Panc1 (cell line): ENCODE data around the gene TAF6. TPM values are rescaled to one million over a fixed set of nuclear protein-coding genes. Genes with fewer than 3 reads are reported as not detected.

Source experiments
- ATAC-seq: fragments of 200-7000 bp; cut with Tn5 transposase; 2 replicates; pipeline ENCODE4 v1.9.1; 2020; ENCODE audit warnings: mild to moderate bottlenecking, moderate library complexity
- BruUV-seq: library from RNA; stranded (reverse); fragments of 400-500 nt; replicated peaks from 2 replicates; lab custom pipeline; 2021; lab: Mats Ljungman, UMichigan
- CTCF ChIA-PET: fragments of 300-600 bp; sonication (Branson Sonifier 250); formaldehyde crosslinking; loops from one replicate; lab custom pipeline; 2022; ENCODE audit warnings: antibody characterized with exemption; lab: Charles Lee
- POLR2A ChIA-PET: fragments of 300-600 bp; sonication (Branson Sonifier 250); formaldehyde crosslinking; loops from one replicate; lab custom pipeline; 2022; ENCODE audit warnings: antibody characterized with exemption; lab: Charles Lee
- DNase-seq: peaks from one replicate; pipeline ENCODE4 v3.0.0-alpha.2; 2010; ENCODE audit warnings: low read depth, low spot score
- H3K27ac ChIP-seq: 2 replicates; pipeline ENCODE4 v1.5.1; 2011; ENCODE audit warnings: mild to moderate bottlenecking, low read length, inconsistent platforms
- H3K27me3 ChIP-seq: fragments of 200-500 bp; sonication (Bioruptor generic); 2 replicates; pipeline ENCODE4 v1.6.0; 2014; ENCODE audit warnings: low read length, inconsistent platforms; ENCODE audit not compliant: control insufficient read depth, insufficient read depth
- H3K36me3 ChIP-seq: fragments of 200-500 bp; sonication (Bioruptor generic); 2 replicates; pipeline ENCODE4 v1.5.1; 2014; ENCODE audit warnings: inconsistent platforms, mild to moderate bottlenecking, low read length, moderate library complexity; ENCODE audit not compliant: control insufficient read depth, insufficient read depth
- H3K4me1 ChIP-seq: 2 replicates; pipeline ENCODE4 v1.5.1; 2011; ENCODE audit warnings: inconsistent platforms, mild to moderate bottlenecking, low read length, moderate library complexity; ENCODE audit not compliant: control insufficient read depth, insufficient read depth
- H3K4me3 ChIP-seq, 2 experiments: 2 replicates each; pipeline ENCODE4 v1.5.1; 2011 to 2012; ENCODE audit warnings: low read depth in 2 of 2, low read length in 2 of 2, mild to moderate bottlenecking in 2 of 2, inconsistent platforms in 1 of 2, moderate library complexity in 1 of 2
- H3K9me3 ChIP-seq: fragments of 200-500 bp; sonication (Bioruptor generic); 2 replicates; pipeline ENCODE4 v1.5.1; 2014; ENCODE audit warnings: low read depth, mild to moderate bottlenecking, inconsistent platforms, low read length, moderate library complexity; ENCODE audit not compliant: control insufficient read depth, insufficient read depth
- POLR2AphosphoS5 ChIP-seq: IDR thresholded peaks from 2 replicates; pipeline ENCODE4 v1.6.1; 2012; ENCODE audit warnings: mild to moderate bottlenecking, low read depth, low read length, moderate library complexity
- SIN3A ChIP-seq: IDR thresholded peaks from 2 replicates; pipeline ENCODE4 v1.6.1; 2012; ENCODE audit warnings: low read depth, mild to moderate bottlenecking, low read length, moderate library complexity, borderline replicate concordance; ENCODE audit not compliant: insufficient read depth
- TCF7L2 ChIP-seq: IDR thresholded peaks from 2 replicates; pipeline ENCODE4 v1.6.1; 2011; ENCODE audit warnings: mild to moderate bottlenecking, low read depth, low read length, inconsistent platforms
- in situ Hi-C: cut with HindIII; loops from 2 replicates; pipeline ENCODE4 v1.10.0; 2016; ENCODE audit warnings: low sequenced_read_pairs, low pct_unique_long_range_greater_than_20kb
- intact Hi-C: fragments of 100-400 bp; cut with micrococcal nuclease; formaldehyde crosslinking; loops from one replicate; pipeline ENCODE4 v1.10.0; 2022; ENCODE audit not compliant: unreplicated experiment
- total RNA-seq: library from RNA; stranded (reverse); gene quantifications from one replicate; pipeline ENCODE4 v1.2.1, GENCODE V29; 2021; ENCODE audit not compliant: unreplicated experiment
- TF ChIP-seq, protein P1 (sequence below): fragments of 450-650 bp; IDR thresholded peaks from 2 replicates; pipeline ENCODE4 v1.5.1; 2017; ENCODE audit warnings: mild to moderate bottlenecking
- TF ChIP-seq, protein P2 (sequence below), 2 experiments: IDR thresholded peaks; 2 replicates each; pipeline ENCODE4 v1.6.1; 2011 to 2012; ENCODE audit warnings: low read depth in 2 of 2, control low read depth in 1 of 2, low read length in 1 of 2, mild to moderate bottlenecking in 1 of 2, moderate library complexity in 1 of 2; ENCODE audit not compliant: insufficient read depth in 1 of 2

Gene TAF6
- total RNA-seq, 1 experiment from 2014 or later, result 92.3 TPM

DNA sequence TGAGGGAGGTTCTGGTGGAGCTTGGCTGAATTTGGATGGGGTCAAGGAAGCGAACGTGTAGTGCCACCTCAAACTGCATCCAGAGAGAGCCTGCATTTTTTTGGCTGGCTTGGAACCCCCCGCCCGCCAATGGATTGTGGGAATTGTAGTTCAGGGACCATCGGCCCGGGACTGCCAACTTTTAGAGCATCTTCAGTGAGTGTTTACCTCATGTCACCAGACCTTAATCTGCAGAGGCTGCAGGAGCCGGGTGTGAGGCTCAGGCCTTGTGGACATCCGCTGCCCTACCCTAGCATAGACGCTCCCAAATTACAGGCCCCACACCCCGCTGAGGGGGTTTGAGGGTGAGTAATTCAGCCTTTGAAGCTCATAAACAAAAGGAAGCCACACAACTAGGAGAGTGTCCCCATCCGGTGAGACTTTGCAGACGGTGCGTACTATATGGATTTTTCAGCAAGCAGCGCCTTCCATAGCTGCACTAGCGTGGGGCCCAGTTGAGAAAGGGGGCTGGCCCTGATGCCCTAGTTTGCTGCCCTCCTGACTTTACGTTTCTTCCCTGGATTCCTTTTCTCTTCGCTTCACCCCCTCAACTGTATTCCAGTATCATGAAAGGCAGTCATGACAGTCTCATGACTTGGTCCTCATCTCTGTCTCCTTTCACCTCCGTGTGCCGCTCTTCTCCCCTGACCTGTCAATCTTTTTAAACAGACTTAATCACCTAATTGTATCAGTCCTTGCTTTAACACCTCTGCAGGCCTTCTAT lies 993 bp upstream of the TAF6 start:
- H3K27me3 ChIP-seq, result no peaks in the 10 kb centered on the region
- BruUV-seq, result TSS peak; percentile 84
- intact Hi-C loops (no loop called here), in situ Hi-C loops (no loop called here)
- ChIA-PET CTCF (no interaction called here), POLR2A (interaction anchor here (0.9 to 1.2 kb wide), 2 partner anchors 18 to 20 kb away, joined by 3 to 16 read pairs; no protein-coding TSS in a partner anchor)
- TF ChIP-seq SIN3A (no peak; the same call in 1 of the 2 replicates), TCF7L2 (peak; percentile 69; the same call in 1 of the 2 replicates)
- peak overlapping the region; percentile 88 for H3K27ac ChIP-seq
- no peaks in the 10 kb centered on the region for H3K9me3 ChIP-seq
- peak; percentile 75 for ATAC-seq
- peak overlapping the region; percentile 69 to 99 for H3K4me3 ChIP-seq
- peak; percentile 61 for DNase-seq
- no peaks in the 10 kb centered on the region for H3K36me3 ChIP-seq
- H3K4me1 ChIP-seq, result peaks cover 16% of the 10 kb centered on the region

DNA sequence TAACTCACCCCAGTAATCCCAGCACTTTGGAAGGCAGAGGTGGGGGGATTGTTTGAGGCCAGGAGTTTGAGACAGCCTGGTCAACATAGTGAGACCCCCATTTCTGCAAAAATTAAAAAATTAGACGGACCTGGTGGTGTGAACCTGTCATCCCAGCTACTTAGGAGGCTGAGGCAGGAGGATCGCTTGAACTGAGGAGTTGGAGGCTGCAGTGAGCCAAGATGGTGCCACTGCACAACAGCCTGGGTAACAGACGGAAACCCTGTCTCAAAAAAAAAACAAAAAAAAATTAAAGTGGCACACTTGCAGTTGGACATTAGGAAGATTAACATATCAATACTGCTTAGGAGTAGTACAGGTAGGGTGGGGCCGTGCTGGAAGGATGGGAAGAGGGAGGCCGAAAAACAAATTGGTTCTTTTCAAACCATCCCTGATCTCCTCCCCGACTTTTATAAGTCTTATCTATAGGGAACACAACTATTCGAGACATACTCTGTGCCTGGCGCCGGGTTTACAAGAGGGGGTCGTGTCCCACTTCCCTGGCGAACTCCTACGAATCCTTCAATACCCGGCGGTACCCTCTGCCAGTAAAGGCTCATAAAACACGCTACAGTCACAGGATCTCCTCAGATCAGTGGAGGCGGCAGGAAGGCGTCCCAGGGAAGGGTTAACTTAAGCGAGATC lies 628 bp downstream of the TAF6 start:
- ATAC-seq (no peak), DNase-seq (no peak)
- Histone ChIP-seq H3K4me3 (peak overlapping the region; percentile 69 to 99), H3K9me3 (no peaks in the 10 kb centered on the region), H3K36me3 (no peaks in the 10 kb centered on the region; the same call in 1 of the 2 replicates), H3K27me3 (no peaks in the 10 kb centered on the region), H3K4me1 (peaks cover 11% of the 10 kb centered on the region), H3K27ac (peak overlapping the region; percentile 88)
- in situ Hi-C loops, result no loop called here
- BruUV-seq, result TSS peak; percentile 83
- POLR2A ChIA-PET, result no interaction called here
- CTCF ChIA-PET, result no interaction called here
- intact Hi-C loops, result no loop called here
- no peak for TF ChIP-seq SIN3A
- TF ChIP-seq, protein P1, sequence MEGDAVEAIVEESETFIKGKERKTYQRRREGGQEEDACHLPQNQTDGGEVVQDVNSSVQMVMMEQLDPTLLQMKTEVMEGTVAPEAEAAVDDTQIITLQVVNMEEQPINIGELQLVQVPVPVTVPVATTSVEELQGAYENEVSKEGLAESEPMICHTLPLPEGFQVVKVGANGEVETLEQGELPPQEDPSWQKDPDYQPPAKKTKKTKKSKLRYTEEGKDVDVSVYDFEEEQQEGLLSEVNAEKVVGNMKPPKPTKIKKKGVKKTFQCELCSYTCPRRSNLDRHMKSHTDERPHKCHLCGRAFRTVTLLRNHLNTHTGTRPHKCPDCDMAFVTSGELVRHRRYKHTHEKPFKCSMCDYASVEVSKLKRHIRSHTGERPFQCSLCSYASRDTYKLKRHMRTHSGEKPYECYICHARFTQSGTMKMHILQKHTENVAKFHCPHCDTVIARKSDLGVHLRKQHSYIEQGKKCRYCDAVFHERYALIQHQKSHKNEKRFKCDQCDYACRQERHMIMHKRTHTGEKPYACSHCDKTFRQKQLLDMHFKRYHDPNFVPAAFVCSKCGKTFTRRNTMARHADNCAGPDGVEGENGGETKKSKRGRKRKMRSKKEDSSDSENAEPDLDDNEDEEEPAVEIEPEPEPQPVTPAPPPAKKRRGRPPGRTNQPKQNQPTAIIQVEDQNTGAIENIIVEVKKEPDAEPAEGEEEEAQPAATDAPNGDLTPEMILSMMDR, result no peak

DNA sequence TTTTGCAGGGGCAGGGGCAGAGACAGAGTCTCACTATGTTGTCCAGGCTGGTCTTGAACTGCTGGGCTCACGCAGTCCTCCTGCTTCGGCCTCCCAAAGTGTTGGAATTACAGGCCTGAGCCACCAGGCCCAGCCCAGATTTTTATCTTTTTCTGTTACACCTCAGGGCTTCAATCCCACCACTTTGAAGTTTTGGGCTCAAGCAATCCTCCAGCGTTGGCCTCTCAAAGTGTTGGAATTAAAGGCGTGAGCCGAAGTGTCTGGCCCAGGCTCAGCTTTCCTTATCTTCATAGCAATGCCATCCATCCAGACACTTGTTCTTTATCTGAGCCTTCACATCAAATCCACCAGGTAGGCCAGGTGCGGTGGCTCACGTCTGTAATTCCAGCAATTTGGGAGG lies 4.1 kb downstream of the TAF6 start:
- Histone ChIP-seq H3K36me3 (no peaks in the 10 kb centered on the region; the same call in 1 of the 2 replicates), H3K27ac (no peak overlapping the region), H3K27me3 (no peaks in the 10 kb centered on the region), H3K9me3 (no peaks in the 10 kb centered on the region), H3K4me1 (0 out of 2 replicates have a peak, but pooled peaks cover 2% of the 10 kb centered on the region), H3K4me3 (no peak overlapping the region)
- no TSS peak for BruUV-seq
- in situ Hi-C loops (no loop called here), intact Hi-C loops (no loop called here)
- ChIA-PET POLR2A (no interaction called here), CTCF (no interaction called here)
- TF ChIP-seq SIN3A (no peak), TCF7L2 (no peak), POLR2AphosphoS5 (no peak)
- TF ChIP-seq, protein P2, sequence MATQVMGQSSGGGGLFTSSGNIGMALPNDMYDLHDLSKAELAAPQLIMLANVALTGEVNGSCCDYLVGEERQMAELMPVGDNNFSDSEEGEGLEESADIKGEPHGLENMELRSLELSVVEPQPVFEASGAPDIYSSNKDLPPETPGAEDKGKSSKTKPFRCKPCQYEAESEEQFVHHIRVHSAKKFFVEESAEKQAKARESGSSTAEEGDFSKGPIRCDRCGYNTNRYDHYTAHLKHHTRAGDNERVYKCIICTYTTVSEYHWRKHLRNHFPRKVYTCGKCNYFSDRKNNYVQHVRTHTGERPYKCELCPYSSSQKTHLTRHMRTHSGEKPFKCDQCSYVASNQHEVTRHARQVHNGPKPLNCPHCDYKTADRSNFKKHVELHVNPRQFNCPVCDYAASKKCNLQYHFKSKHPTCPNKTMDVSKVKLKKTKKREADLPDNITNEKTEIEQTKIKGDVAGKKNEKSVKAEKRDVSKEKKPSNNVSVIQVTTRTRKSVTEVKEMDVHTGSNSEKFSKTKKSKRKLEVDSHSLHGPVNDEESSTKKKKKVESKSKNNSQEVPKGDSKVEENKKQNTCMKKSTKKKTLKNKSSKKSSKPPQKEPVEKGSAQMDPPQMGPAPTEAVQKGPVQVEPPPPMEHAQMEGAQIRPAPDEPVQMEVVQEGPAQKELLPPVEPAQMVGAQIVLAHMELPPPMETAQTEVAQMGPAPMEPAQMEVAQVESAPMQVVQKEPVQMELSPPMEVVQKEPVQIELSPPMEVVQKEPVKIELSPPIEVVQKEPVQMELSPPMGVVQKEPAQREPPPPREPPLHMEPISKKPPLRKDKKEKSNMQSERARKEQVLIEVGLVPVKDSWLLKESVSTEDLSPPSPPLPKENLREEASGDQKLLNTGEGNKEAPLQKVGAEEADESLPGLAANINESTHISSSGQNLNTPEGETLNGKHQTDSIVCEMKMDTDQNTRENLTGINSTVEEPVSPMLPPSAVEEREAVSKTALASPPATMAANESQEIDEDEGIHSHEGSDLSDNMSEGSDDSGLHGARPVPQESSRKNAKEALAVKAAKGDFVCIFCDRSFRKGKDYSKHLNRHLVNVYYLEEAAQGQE (IDR thresholded peaks at IDR 0.05; ENCODE audit: insufficient read depth in 1 of 2, low read depth in 2 of 2, low read length in 1 of 2), result no peak
- TF ChIP-seq, protein P1, result no peak
- DNase-seq, result no peak
- no peak for ATAC-seq
